Erythroblast (primary cell): ENCODE data around the gene CFAP46.

Source experiments
- GATA1 ChIP-seq: IDR thresholded peaks from 2 replicates; pipeline ENCODE4 v1.6.1; 2011; ENCODE audit warnings: low read depth, mild to moderate bottlenecking, control low read depth, low read length, moderate library complexity
- POLR2A ChIP-seq: IDR thresholded peaks from 2 replicates; pipeline ENCODE4 v1.6.1; 2011; ENCODE audit warnings: mild to moderate bottlenecking, low read length

DNA sequence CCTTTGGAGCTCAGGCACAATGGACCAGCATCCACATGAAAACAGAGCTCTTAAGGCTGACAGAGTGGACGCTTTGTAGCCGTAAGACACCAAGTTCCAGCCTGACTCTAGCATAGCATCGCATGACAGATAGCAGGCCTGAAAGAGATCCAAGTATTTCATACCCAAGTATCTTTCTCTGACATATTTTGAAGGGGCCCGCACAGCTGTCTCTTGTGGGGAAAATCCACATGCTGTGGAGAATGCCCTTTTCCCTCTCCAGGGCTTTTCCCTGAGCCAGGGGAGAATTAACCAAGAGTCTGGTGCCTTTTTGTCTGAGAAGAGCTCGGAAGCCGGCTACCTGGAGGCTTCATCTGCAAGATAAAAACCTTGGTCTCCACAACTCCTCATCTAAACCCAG, 51.0 kb downstream of the CFAP46 start:
- TF ChIP-seq POLR2A (no peak), GATA1 (no peak)
